Panc1 (cell line): ENCODE data around the gene AURKAIP1. TPM values are rescaled to one million over a fixed set of nuclear protein-coding genes. Genes with fewer than 3 reads are reported as not detected.

Experiments used
- ATAC-seq: fragments of 200-7000 bp; cut with Tn5 transposase; 2 replicates; pipeline ENCODE4 v1.9.1; 2020; ENCODE audit warnings: mild to moderate bottlenecking, moderate library complexity
- BruUV-seq: library from RNA; stranded (reverse); fragments of 400-500 nt; replicated peaks from 2 replicates; lab custom pipeline; 2021; lab: Mats Ljungman, UMichigan
- CTCF ChIA-PET: fragments of 300-600 bp; sonication (Branson Sonifier 250); formaldehyde crosslinking; loops from one replicate; lab custom pipeline; 2022; ENCODE audit warnings: antibody characterized with exemption; lab: Charles Lee
- POLR2A ChIA-PET: fragments of 300-600 bp; sonication (Branson Sonifier 250); formaldehyde crosslinking; loops from one replicate; lab custom pipeline; 2022; ENCODE audit warnings: antibody characterized with exemption; lab: Charles Lee
- DNase-seq: peaks from one replicate; pipeline ENCODE4 v3.0.0-alpha.2; 2010; ENCODE audit warnings: low read depth, low spot score
- H3K27ac ChIP-seq: 2 replicates; pipeline ENCODE4 v1.5.1; 2011; ENCODE audit warnings: mild to moderate bottlenecking, low read length, inconsistent platforms
- H3K27me3 ChIP-seq: fragments of 200-500 bp; sonication (Bioruptor generic); 2 replicates; pipeline ENCODE4 v1.6.0; 2014; ENCODE audit warnings: low read length, inconsistent platforms; ENCODE audit not compliant: control insufficient read depth, insufficient read depth
- H3K36me3 ChIP-seq: fragments of 200-500 bp; sonication (Bioruptor generic); 2 replicates; pipeline ENCODE4 v1.5.1; 2014; ENCODE audit warnings: inconsistent platforms, mild to moderate bottlenecking, low read length, moderate library complexity; ENCODE audit not compliant: control insufficient read depth, insufficient read depth
- H3K4me1 ChIP-seq: 2 replicates; pipeline ENCODE4 v1.5.1; 2011; ENCODE audit warnings: inconsistent platforms, mild to moderate bottlenecking, low read length, moderate library complexity; ENCODE audit not compliant: control insufficient read depth, insufficient read depth
- H3K4me3 ChIP-seq, 2 experiments: 2 replicates each; pipeline ENCODE4 v1.5.1; 2011 to 2012; ENCODE audit warnings: low read depth in 2 of 2, low read length in 2 of 2, mild to moderate bottlenecking in 2 of 2, inconsistent platforms in 1 of 2, moderate library complexity in 1 of 2
- H3K9me3 ChIP-seq: fragments of 200-500 bp; sonication (Bioruptor generic); 2 replicates; pipeline ENCODE4 v1.5.1; 2014; ENCODE audit warnings: low read depth, mild to moderate bottlenecking, inconsistent platforms, low read length, moderate library complexity; ENCODE audit not compliant: control insufficient read depth, insufficient read depth
- POLR2AphosphoS5 ChIP-seq: IDR thresholded peaks from 2 replicates; pipeline ENCODE4 v1.6.1; 2012; ENCODE audit warnings: mild to moderate bottlenecking, low read depth, low read length, moderate library complexity
- SIN3A ChIP-seq: IDR thresholded peaks from 2 replicates; pipeline ENCODE4 v1.6.1; 2012; ENCODE audit warnings: low read depth, mild to moderate bottlenecking, low read length, moderate library complexity, borderline replicate concordance; ENCODE audit not compliant: insufficient read depth
- TCF7L2 ChIP-seq: IDR thresholded peaks from 2 replicates; pipeline ENCODE4 v1.6.1; 2011; ENCODE audit warnings: mild to moderate bottlenecking, low read depth, low read length, inconsistent platforms
- in situ Hi-C: cut with HindIII; loops from 2 replicates; pipeline ENCODE4 v1.10.0; 2016; ENCODE audit warnings: low sequenced_read_pairs, low pct_unique_long_range_greater_than_20kb
- intact Hi-C: fragments of 100-400 bp; cut with micrococcal nuclease; formaldehyde crosslinking; loops from one replicate; pipeline ENCODE4 v1.10.0; 2022; ENCODE audit not compliant: unreplicated experiment
- total RNA-seq: library from RNA; stranded (reverse); gene quantifications from one replicate; pipeline ENCODE4 v1.2.1, GENCODE V29; 2021; ENCODE audit not compliant: unreplicated experiment
- TF ChIP-seq, protein P1 (sequence below), 2 experiments: IDR thresholded peaks; 2 replicates each; pipeline ENCODE4 v1.6.1; 2011 to 2012; ENCODE audit warnings: low read depth in 2 of 2, control low read depth in 1 of 2, low read length in 1 of 2, mild to moderate bottlenecking in 1 of 2, moderate library complexity in 1 of 2; ENCODE audit not compliant: insufficient read depth in 1 of 2
- TF ChIP-seq, protein P2 (sequence below): fragments of 450-650 bp; IDR thresholded peaks from 2 replicates; pipeline ENCODE4 v1.5.1; 2017; ENCODE audit warnings: mild to moderate bottlenecking

AURKAIP1 gene
- total RNA-seq, 1 experiment from 2014 or later = 335 TPM

DNA sequence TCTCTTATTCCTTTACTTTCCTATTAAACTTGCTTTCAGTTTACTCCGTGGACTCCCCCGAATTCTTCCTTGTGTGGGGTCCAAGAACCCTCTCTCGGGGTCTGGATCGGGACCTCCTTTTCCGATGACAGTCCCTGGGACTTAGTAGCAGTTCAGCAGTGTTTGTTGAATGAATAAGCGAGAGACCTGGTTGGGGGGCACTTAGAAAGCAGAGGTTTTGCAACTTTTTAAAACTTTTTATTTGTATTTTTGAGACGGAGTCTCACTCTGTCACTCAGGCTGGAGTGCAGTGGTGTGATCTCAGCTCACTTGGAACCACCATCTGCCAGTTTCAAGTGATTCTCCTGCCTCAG lies 48.2 kb upstream of the AURKAIP1 start:
- intact Hi-C loops (no loop called here), in situ Hi-C loops (no loop called here)
- Histone ChIP-seq H3K27ac (no peak overlapping the region), H3K4me1 (peaks cover 29% of the 10 kb centered on the region), H3K27me3 (no peaks in the 10 kb centered on the region), H3K9me3 (no peaks in the 10 kb centered on the region), H3K4me3 (no peak overlapping the region), H3K36me3 (no peaks in the 10 kb centered on the region)
- ChIA-PET POLR2A (no interaction called here), CTCF (no interaction called here)
- BruUV-seq = no TSS peak
- DNase-seq (no peak), ATAC-seq (no peak)
- TF ChIP-seq SIN3A (no peak), TCF7L2 (no peak)
- TF ChIP-seq, protein P1, sequence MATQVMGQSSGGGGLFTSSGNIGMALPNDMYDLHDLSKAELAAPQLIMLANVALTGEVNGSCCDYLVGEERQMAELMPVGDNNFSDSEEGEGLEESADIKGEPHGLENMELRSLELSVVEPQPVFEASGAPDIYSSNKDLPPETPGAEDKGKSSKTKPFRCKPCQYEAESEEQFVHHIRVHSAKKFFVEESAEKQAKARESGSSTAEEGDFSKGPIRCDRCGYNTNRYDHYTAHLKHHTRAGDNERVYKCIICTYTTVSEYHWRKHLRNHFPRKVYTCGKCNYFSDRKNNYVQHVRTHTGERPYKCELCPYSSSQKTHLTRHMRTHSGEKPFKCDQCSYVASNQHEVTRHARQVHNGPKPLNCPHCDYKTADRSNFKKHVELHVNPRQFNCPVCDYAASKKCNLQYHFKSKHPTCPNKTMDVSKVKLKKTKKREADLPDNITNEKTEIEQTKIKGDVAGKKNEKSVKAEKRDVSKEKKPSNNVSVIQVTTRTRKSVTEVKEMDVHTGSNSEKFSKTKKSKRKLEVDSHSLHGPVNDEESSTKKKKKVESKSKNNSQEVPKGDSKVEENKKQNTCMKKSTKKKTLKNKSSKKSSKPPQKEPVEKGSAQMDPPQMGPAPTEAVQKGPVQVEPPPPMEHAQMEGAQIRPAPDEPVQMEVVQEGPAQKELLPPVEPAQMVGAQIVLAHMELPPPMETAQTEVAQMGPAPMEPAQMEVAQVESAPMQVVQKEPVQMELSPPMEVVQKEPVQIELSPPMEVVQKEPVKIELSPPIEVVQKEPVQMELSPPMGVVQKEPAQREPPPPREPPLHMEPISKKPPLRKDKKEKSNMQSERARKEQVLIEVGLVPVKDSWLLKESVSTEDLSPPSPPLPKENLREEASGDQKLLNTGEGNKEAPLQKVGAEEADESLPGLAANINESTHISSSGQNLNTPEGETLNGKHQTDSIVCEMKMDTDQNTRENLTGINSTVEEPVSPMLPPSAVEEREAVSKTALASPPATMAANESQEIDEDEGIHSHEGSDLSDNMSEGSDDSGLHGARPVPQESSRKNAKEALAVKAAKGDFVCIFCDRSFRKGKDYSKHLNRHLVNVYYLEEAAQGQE (IDR thresholded peaks at IDR 0.05; ENCODE audit: insufficient read depth in 1 of 2, low read depth in 2 of 2, low read length in 1 of 2) = no peak
- TF ChIP-seq, protein P2, sequence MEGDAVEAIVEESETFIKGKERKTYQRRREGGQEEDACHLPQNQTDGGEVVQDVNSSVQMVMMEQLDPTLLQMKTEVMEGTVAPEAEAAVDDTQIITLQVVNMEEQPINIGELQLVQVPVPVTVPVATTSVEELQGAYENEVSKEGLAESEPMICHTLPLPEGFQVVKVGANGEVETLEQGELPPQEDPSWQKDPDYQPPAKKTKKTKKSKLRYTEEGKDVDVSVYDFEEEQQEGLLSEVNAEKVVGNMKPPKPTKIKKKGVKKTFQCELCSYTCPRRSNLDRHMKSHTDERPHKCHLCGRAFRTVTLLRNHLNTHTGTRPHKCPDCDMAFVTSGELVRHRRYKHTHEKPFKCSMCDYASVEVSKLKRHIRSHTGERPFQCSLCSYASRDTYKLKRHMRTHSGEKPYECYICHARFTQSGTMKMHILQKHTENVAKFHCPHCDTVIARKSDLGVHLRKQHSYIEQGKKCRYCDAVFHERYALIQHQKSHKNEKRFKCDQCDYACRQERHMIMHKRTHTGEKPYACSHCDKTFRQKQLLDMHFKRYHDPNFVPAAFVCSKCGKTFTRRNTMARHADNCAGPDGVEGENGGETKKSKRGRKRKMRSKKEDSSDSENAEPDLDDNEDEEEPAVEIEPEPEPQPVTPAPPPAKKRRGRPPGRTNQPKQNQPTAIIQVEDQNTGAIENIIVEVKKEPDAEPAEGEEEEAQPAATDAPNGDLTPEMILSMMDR = no peak

- H3K27me3 ChIP-seq = no peaks in the 10 kb centered on the region
- TF ChIP-seq, protein P2 = no peak
- TF ChIP-seq, protein P1 (IDR thresholded peaks at IDR 0.05; ENCODE audit: insufficient read depth in 1 of 2, low read depth in 2 of 2, low read length in 1 of 2) = no peak
- TF ChIP-seq TCF7L2 (no peak), SIN3A (no peak), POLR2AphosphoS5 (no peak)
- in situ Hi-C loops = no loop called here
- no peaks in the 10 kb centered on the region for H3K9me3 ChIP-seq
- no TSS peak for BruUV-seq
- no peaks in the 10 kb centered on the region for H3K36me3 ChIP-seq
- CTCF ChIA-PET = no interaction called here
- no peak overlapping the region for H3K4me3 ChIP-seq
- DNase-seq (no peak), ATAC-seq (no peak)
- H3K4me1 ChIP-seq = peaks cover 27% of the 10 kb centered on the region
- POLR2A ChIA-PET = no interaction called here
- intact Hi-C loops = no loop called here
- peak overlapping the region; percentile 65 for H3K27ac ChIP-seq
Observed at GRCh38 chr1:1422465-1423244, 47.6 kb upstream of the AURKAIP1 start.
